ENCODE measurements around the gene SH2D3A.

DNA sequence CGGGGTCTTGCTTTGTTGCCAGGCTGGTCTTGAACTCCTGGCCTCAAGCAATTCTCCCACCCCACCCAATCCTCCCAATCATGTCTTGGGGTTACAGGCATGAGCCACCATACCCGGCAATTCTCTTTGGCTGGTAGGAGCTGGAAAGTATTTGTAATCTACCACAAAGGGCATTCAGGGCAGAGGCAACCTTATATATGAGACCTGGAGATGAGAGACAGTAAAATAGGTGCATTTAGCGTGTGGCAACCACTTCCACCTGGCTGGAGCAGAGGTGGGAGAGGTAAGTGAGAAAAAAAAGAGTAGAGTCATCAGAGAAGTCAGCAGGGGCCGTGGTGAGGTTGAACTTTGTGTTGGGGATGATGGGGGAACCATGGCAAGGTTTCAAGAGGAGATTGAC is 42.0 kb upstream of the SH2D3A start:
- TF ChIP-seq, protein P1, sequence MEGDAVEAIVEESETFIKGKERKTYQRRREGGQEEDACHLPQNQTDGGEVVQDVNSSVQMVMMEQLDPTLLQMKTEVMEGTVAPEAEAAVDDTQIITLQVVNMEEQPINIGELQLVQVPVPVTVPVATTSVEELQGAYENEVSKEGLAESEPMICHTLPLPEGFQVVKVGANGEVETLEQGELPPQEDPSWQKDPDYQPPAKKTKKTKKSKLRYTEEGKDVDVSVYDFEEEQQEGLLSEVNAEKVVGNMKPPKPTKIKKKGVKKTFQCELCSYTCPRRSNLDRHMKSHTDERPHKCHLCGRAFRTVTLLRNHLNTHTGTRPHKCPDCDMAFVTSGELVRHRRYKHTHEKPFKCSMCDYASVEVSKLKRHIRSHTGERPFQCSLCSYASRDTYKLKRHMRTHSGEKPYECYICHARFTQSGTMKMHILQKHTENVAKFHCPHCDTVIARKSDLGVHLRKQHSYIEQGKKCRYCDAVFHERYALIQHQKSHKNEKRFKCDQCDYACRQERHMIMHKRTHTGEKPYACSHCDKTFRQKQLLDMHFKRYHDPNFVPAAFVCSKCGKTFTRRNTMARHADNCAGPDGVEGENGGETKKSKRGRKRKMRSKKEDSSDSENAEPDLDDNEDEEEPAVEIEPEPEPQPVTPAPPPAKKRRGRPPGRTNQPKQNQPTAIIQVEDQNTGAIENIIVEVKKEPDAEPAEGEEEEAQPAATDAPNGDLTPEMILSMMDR (IDR thresholded peaks at IDR 0.05) = no peak
- no peak for TF ChIP-seq POLR2A (IDR thresholded peaks at IDR 0.05)

Measured in uterus (tissue), 2 donors.